ENCODE data around the gene PDP2. TPM values are rescaled to one million over a fixed set of nuclear protein-coding genes. Genes with fewer than 3 reads are reported as not detected.

PDP2 gene
- total RNA-seq, 2 donors from 2014 or later: 4.4 to 6.9 TPM

- TF ChIP-seq POLR2A (IDR thresholded peaks at IDR 0.05) (no peak), CTCF (IDR thresholded peaks at IDR 0.05) (no peak)
- H3K27ac ChIP-seq: no peak within 1 kb of the TSS
- DNase-seq: no peak
- no peaks in the 10 kb centered on the region for H3K9me3 ChIP-seq
- peak within 1 kb of the TSS in 1 of 2 donors; percentile 31 for H3K4me3 ChIP-seq
- peak; percentile 49 for ATAC-seq
- intact Hi-C loops (cut with DNase I): no loop called here
- H3K27me3 ChIP-seq: peaks cover 0 to 15% of the 10 kb centered on the region in 2 donors
- WGBS, 2 donors: 0% methylated on average over 1 to 70 of the region's 79 CpGs
- H3K4me1 ChIP-seq: peaks cover 15% of the 10 kb centered on the region
- H3K36me3 ChIP-seq (replicated peaks in 1 of 2; ENCODE audit: insufficient read depth in 1 of 2, low read depth in 2 of 2): no peaks in the 10 kb centered on the region
Observed at GRCh38 chr16:66844342-66845079, 35.8 kb upstream of the PDP2 start, which contains the start of gene CA7. Gene CA7, plus strand, starts transcription at chr16:66844414. Its CDS starts 74 bp downstream, at chr16:66844488.

- peaks cover 15% of the 10 kb centered on the region for H3K4me1 ChIP-seq
- no peak overlapping the region for H3K4me3 ChIP-seq
- DNase-seq (no peak), ATAC-seq (no peak)
- TF ChIP-seq POLR2A (IDR thresholded peaks at IDR 0.05) (no peak), CTCF (IDR thresholded peaks at IDR 0.05) (no peak)
- peaks cover 0 to 15% of the 10 kb centered on the region in 2 donors for H3K27me3 ChIP-seq
- no peaks in the 10 kb centered on the region for H3K36me3 ChIP-seq (replicated peaks in 1 of 2; ENCODE audit: insufficient read depth in 1 of 2, low read depth in 2 of 2)
- no peaks in the 10 kb centered on the region for H3K9me3 ChIP-seq
- intact Hi-C loops (cut with DNase I): no loop called here
- WGBS, 2 donors: 12 to 18% methylated on average over 4 to 10 of the region's 10 CpGs
- no peak overlapping the region for H3K27ac ChIP-seq
Observed at GRCh38 chr16:66845080-66845410, 35.3 kb upstream of the PDP2 start.

- intact Hi-C loops (cut with DNase I): no loop called here
Observed at GRCh38 chr16:66845791-66846221, 34.5 kb upstream of the PDP2 start.

GRCh38 chr16:66846266-66846665, 34.0 kb upstream of the PDP2 start:
- Histone ChIP-seq H3K36me3 (replicated peaks in 1 of 2; ENCODE audit: insufficient read depth in 1 of 2, low read depth in 2 of 2) (no peaks in the 10 kb centered on the region), H3K4me3 (no peak overlapping the region), H3K9me3 (no peaks in the 10 kb centered on the region), H3K27me3 (peaks cover 0 to 15% of the 10 kb centered on the region in 2 donors), H3K4me1 (peaks cover 15% of the 10 kb centered on the region), H3K27ac (no peak overlapping the region)
- intact Hi-C loops (cut with DNase I): no loop called here
- DNase-seq (no peak), ATAC-seq (no peak)
- 83% methylated on average over 1 of the region's 1 CpG; no CpG with 5 or more reads in 1 of the 2 donors for WGBS, 2 donors
- no peak for TF ChIP-seq POLR2A (IDR thresholded peaks at IDR 0.05)
- TF ChIP-seq CTCF (IDR thresholded peaks at IDR 0.05): no peak

More at GRCh38 chr16:66845791-66846221, 34.5 kb upstream of the PDP2 start:
- Histone ChIP-seq H3K4me3 (no peak overlapping the region), H3K27ac (no peak overlapping the region), H3K27me3 (peaks cover 0 to 15% of the 10 kb centered on the region in 2 donors), H3K4me1 (peaks cover 15% of the 10 kb centered on the region), H3K36me3 (replicated peaks in 1 of 2; ENCODE audit: insufficient read depth in 1 of 2, low read depth in 2 of 2) (no peaks in the 10 kb centered on the region), H3K9me3 (no peaks in the 10 kb centered on the region)
- TF ChIP-seq POLR2A (IDR thresholded peaks at IDR 0.05): no peak
- ATAC-seq (no peak), DNase-seq (peak in 1 of 4 donors; percentile 24)
- WGBS, 2 donors: 49 to 52% methylated on average over 6 to 9 of the region's 9 CpGs

GRCh38 chr16:66846831-66847230, 33.5 kb upstream of the PDP2 start:
- H3K36me3 ChIP-seq (replicated peaks in 1 of 2; ENCODE audit: insufficient read depth in 1 of 2, low read depth in 2 of 2): no peaks in the 10 kb centered on the region
- H3K27ac ChIP-seq: no peak overlapping the region
- TF ChIP-seq POLR2A (IDR thresholded peaks at IDR 0.05): no peak
- TF ChIP-seq CTCF (IDR thresholded peaks at IDR 0.05): no peak
- intact Hi-C loops (cut with DNase I): no loop called here
- H3K4me3 ChIP-seq: no peak overlapping the region
- H3K4me1 ChIP-seq: peaks cover 15% of the 10 kb centered on the region
- DNase-seq: no peak
- WGBS, 2 donors: 89 to 93% methylated on average over 5 to 6 of the region's 6 CpGs
- no peaks in the 10 kb centered on the region for H3K9me3 ChIP-seq
- H3K27me3 ChIP-seq: peaks cover 0 to 15% of the 10 kb centered on the region in 2 donors
- no peak for ATAC-seq

Measured in body of pancreas (tissue), 4 donors.